Keratinocyte (primary cell): ENCODE data around the gene CPEB4. TPM values are rescaled to one million over a fixed set of nuclear protein-coding genes. Genes with fewer than 3 reads are reported as not detected.
A peak's percentile ranks its signal among the peaks of the same experiment; 100 is the strongest.

ENCODE experiments used
- DNase-seq: peaks from one replicate; pipeline ENCODE4 v3.0.0-alpha.2; 2011; ENCODE audit warnings: low read depth, missing footprints, low spot score
- FAIRE-seq: peaks from 2 replicates; lab custom pipeline; 2011; peaks lifted over from hg19 to GRCh38; lab: Jason Lieb, UNC
- H2AFZ ChIP-seq: 2 replicates; pipeline ENCODE4 v1.6.0; 2012; ENCODE audit warnings: low read length, control low read depth, inconsistent platforms; ENCODE audit not compliant: control insufficient read depth
- H3K27ac ChIP-seq: 2 replicates; pipeline ENCODE4 v1.5.1; 2011; ENCODE audit warnings: low read length; ENCODE audit not compliant: control insufficient read depth, insufficient read depth
- H3K27me3 ChIP-seq: 3 replicates; pipeline ENCODE4 v1.6.0; 2011; ENCODE audit warnings: low read length; ENCODE audit not compliant: control insufficient read depth, insufficient read depth; ENCODE audit errors: extremely low read depth
- H3K36me3 ChIP-seq, 2 experiments: 2 replicates in 1 of 2; 3 replicates in 1 of 2; pipeline ENCODE4 v1.5.1; 2011; ENCODE audit warnings: low read length in 2 of 2, mild to moderate bottlenecking in 1 of 2; ENCODE audit not compliant: control insufficient read depth in 2 of 2, insufficient read depth in 2 of 2; ENCODE audit errors: extremely low read depth in 1 of 2
- H3K4me1 ChIP-seq: 3 replicates; pipeline ENCODE4 v1.5.1; 2011; ENCODE audit warnings: low read length; ENCODE audit not compliant: control insufficient read depth, insufficient read depth; ENCODE audit errors: extremely low read depth
- H3K4me2 ChIP-seq: 3 replicates; pipeline ENCODE4 v1.6.0; 2011; ENCODE audit warnings: low read depth, low read length; ENCODE audit not compliant: control insufficient read depth, insufficient read depth; ENCODE audit errors: extremely low read depth
- H3K4me3 ChIP-seq, 3 experiments: fragments of 200-600 bp in 1 of 3; sonication (generic) in 1 of 3; 2 replicates in 2 of 3; 3 replicates in 1 of 3; pipeline ENCODE4 v1.5.1; 2011 to 2016; ENCODE audit warnings: low read length in 3 of 3, mild to moderate bottlenecking in 3 of 3, control low read depth in 2 of 3, inconsistent platforms in 1 of 3, low read depth in 1 of 3, mixed read lengths in 1 of 3, mixed run types in 1 of 3, moderate library complexity in 1 of 3; ENCODE audit not compliant: control insufficient read depth in 2 of 3, insufficient read depth in 2 of 3; ENCODE audit errors: extremely low read depth in 1 of 3
- H3K79me2 ChIP-seq: 2 replicates; pipeline ENCODE4 v1.6.0; 2012; ENCODE audit warnings: low read length; ENCODE audit not compliant: control insufficient read depth, insufficient read depth
- H3K9ac ChIP-seq: 3 replicates; pipeline ENCODE4 v1.6.0; 2011; ENCODE audit warnings: low read length; ENCODE audit not compliant: control insufficient read depth, insufficient read depth; ENCODE audit errors: extremely low read depth
- H3K9me1 ChIP-seq: 3 replicates; pipeline ENCODE4 v1.6.0; 2011; ENCODE audit warnings: low read length; ENCODE audit not compliant: control insufficient read depth, insufficient read depth; ENCODE audit errors: extremely low read depth
- H3K9me3 ChIP-seq: 2 replicates; pipeline ENCODE4 v1.5.1; 2012; ENCODE audit warnings: low read depth, low read length; ENCODE audit not compliant: control insufficient read depth
- H4K20me1 ChIP-seq: 3 replicates; pipeline ENCODE4 v1.6.0; 2011; ENCODE audit warnings: low read length; ENCODE audit not compliant: control insufficient read depth, insufficient read depth; ENCODE audit errors: extremely low read depth
- EZH2 ChIP-seq: IDR thresholded peaks from one replicate; pipeline ENCODE4 v1.6.1; 2012; ENCODE audit warnings: inconsistent platforms, mild to moderate bottlenecking, low read length, moderate library complexity
- dilution Hi-C: fragments of 300-500 bp; cut with MboI; formaldehyde crosslinking; loops from one replicate; pipeline ENCODE4 v1.7.0; 2020; ENCODE audit warnings: low sequenced_read_pairs; ENCODE audit not compliant: extremely low pct_ligation_motif_present
- polyA plus RNA-seq, 5 experiments: library from polyadenylated mRNA; depleted of rRNA in 3 of 5; stranded (reverse) in 3 of 5; stranded (forward) in 1 of 5; unstranded in 1 of 5; fragments of >200 nt; gene quantifications; 1 replicate in 1 of 5; 2 replicates in 3 of 5; 3 replicates in 1 of 5; pipeline versions ENCODE4 v1.2.1 to v1.2.3, GENCODE V29; 2011 to 2012; ENCODE audit warnings: missing spikeins in 2 of 5, low read depth in 1 of 5, low replicate concordance in 1 of 5
- TF ChIP-seq, protein P1 (sequence below), 3 experiments: IDR thresholded peaks in 1 of 3; conservative IDR thresholded peaks in 1 of 3; optimal IDR thresholded peaks in 1 of 3; 2 replicates in 2 of 3; 3 replicates in 1 of 3; pipeline versions ENCODE3 to v1.5.1; 2011; ENCODE audit warnings: low read length in 3 of 3, mild to moderate bottlenecking in 3 of 3, moderate library complexity in 2 of 3, control low read depth in 1 of 3, inconsistent platforms in 1 of 3; ENCODE audit not compliant: insufficient read depth in 2 of 3; ENCODE audit errors: extremely low read depth in 1 of 3

Gene CPEB4
- polyA plus RNA-seq, 1 donor (not counting 4 experiments of a cell fraction or from before 2014, with no cell fraction given) = 13.8 TPM

GRCh38 chr5:173972607-173972924 is 84.4 kb downstream of the CPEB4 start:
- Histone ChIP-seq H2AFZ (peak overlapping the region; percentile 69), H3K9me1 (no peaks in the 10 kb centered on the region), H3K27me3 (no peaks in the 10 kb centered on the region), H3K4me2 (peak overlapping the region; percentile 87), H3K36me3 (no peaks in the 10 kb centered on the region), H4K20me1 (no peaks in the 10 kb centered on the region), H3K79me2 (no peaks in the 10 kb centered on the region), H3K27ac (no peak overlapping the region), H3K9me3 (no peaks in the 10 kb centered on the region), H3K4me1 (peaks cover 5% of the 10 kb centered on the region), H3K9ac (no peak overlapping the region), H3K4me3 (peak overlapping the region in 1 of 3 experiments; percentile 64)
- TF ChIP-seq EZH2 = no peak
- TF ChIP-seq, protein P1, sequence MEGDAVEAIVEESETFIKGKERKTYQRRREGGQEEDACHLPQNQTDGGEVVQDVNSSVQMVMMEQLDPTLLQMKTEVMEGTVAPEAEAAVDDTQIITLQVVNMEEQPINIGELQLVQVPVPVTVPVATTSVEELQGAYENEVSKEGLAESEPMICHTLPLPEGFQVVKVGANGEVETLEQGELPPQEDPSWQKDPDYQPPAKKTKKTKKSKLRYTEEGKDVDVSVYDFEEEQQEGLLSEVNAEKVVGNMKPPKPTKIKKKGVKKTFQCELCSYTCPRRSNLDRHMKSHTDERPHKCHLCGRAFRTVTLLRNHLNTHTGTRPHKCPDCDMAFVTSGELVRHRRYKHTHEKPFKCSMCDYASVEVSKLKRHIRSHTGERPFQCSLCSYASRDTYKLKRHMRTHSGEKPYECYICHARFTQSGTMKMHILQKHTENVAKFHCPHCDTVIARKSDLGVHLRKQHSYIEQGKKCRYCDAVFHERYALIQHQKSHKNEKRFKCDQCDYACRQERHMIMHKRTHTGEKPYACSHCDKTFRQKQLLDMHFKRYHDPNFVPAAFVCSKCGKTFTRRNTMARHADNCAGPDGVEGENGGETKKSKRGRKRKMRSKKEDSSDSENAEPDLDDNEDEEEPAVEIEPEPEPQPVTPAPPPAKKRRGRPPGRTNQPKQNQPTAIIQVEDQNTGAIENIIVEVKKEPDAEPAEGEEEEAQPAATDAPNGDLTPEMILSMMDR (optimal IDR thresholded peaks at IDR 0.05 in 1 of 3, IDR thresholded peaks at IDR 0.05 in 1 of 3, conservative IDR thresholded peaks at IDR 0.05 in 1 of 3; ENCODE audit: extremely low read depth in 1 of 3, insufficient read depth in 2 of 3, low read length in 3 of 3) = no peak
- dilution Hi-C loops = no loop called here
- no peak for FAIRE-seq
- no peak for DNase-seq

GRCh38 chr5:173972925-173973615 is 84.9 kb downstream of the CPEB4 start:
- Histone ChIP-seq H4K20me1 (no peaks in the 10 kb centered on the region), H3K9me1 (no peaks in the 10 kb centered on the region), H3K4me3 (peak overlapping the region; percentile 16 to 64 (median 50)), H2AFZ (peak overlapping the region; percentile 91), H3K79me2 (no peaks in the 10 kb centered on the region), H3K4me1 (peaks cover 5% of the 10 kb centered on the region), H3K9ac (peak overlapping the region; percentile 3), H3K9me3 (no peaks in the 10 kb centered on the region), H3K27ac (no peak overlapping the region), H3K27me3 (no peaks in the 10 kb centered on the region), H3K4me2 (peak overlapping the region; percentile 87), H3K36me3 (no peaks in the 10 kb centered on the region)
- dilution Hi-C loops = no loop called here
- FAIRE-seq (no peak), DNase-seq (peak; percentile 33)
- TF ChIP-seq EZH2 = no peak
- TF ChIP-seq, protein P1 (optimal IDR thresholded peaks at IDR 0.05 in 1 of 3, IDR thresholded peaks at IDR 0.05 in 1 of 3, conservative IDR thresholded peaks at IDR 0.05 in 1 of 3; ENCODE audit: extremely low read depth in 1 of 3, insufficient read depth in 2 of 3, low read length in 3 of 3) = peak; percentile 88 to 89 (median 88)
